GM12878 (cell line): Measurements from ENCODE around the gene ATN1. TPM values are rescaled to one million over a fixed set of nuclear protein-coding genes. Genes with fewer than 3 reads are reported as not detected.

Source experiments
- BMI1 ChIP-seq: fragments of 450-650 bp; IDR thresholded peaks from 2 replicates; pipeline ENCODE4 v1.6.1; 2016; ENCODE audit warnings: mild to moderate bottlenecking, moderate library complexity, borderline replicate concordance
- CREB1 ChIP-seq: IDR thresholded peaks from 2 replicates; pipeline ENCODE4 v1.6.1; 2012; ENCODE audit warnings: low read depth, mild to moderate bottlenecking, inconsistent platforms
- CUX1 ChIP-seq: IDR thresholded peaks from 2 replicates; pipeline ENCODE4 v1.6.1; 2012; ENCODE audit warnings: improper control_type of control experiment, low read depth, low read length; ENCODE audit not compliant: insufficient replicate concordance
- ETV6 ChIP-seq, 2 experiments: fragments of 450-650 bp in 1 of 2; IDR thresholded peaks in 1 of 2; conservative IDR thresholded peaks in 1 of 2; 2 replicates each; pipeline ENCODE4 v1.6.1; 2014; ENCODE audit warnings: antibody characterized with exemption in 1 of 2, borderline replicate concordance in 1 of 2, low read depth in 1 of 2, mild to moderate bottlenecking in 1 of 2, moderate library complexity in 1 of 2
- HDAC6 ChIP-seq: fragments of 200-600 bp; sonication (generic); IDR thresholded peaks from one replicate; pipeline ENCODE4 v1.8.0; 2017; ENCODE audit warnings: antibody characterized with exemption; ENCODE audit not compliant: unreplicated experiment
- HSF1 ChIP-seq: fragments of 150-350 bp; IDR thresholded peaks from 2 replicates; pipeline ENCODE4 v1.6.1; 2014; ENCODE audit warnings: mild to moderate bottlenecking, low read depth, low read length
- IRF5 ChIP-seq: fragments of 450-650 bp; IDR thresholded peaks from 2 replicates; pipeline ENCODE4 v1.6.1; 2017; ENCODE audit warnings: borderline replicate concordance
- PBX3 ChIP-seq: IDR thresholded peaks from 2 replicates; pipeline ENCODE4 v1.6.1; 2011; ENCODE audit warnings: mild to moderate bottlenecking, low read depth, low read length, moderate library complexity; ENCODE audit not compliant: insufficient replicate concordance
- POLR2A ChIP-seq: IDR thresholded peaks from 2 replicates; pipeline ENCODE4 v1.6.1; 2011; ENCODE audit warnings: low read depth, mild to moderate bottlenecking, low read length
- RAD51 ChIP-seq: fragments of 450-650 bp; IDR thresholded peaks from 2 replicates; pipeline ENCODE4 v1.6.1; 2016; ENCODE audit warnings: moderate library complexity, mild to moderate bottlenecking, inconsistent platforms
- SRF ChIP-seq, 2 experiments: IDR thresholded peaks; 2 replicates each; pipeline ENCODE4 v1.6.1; 2011; ENCODE audit warnings: low read depth in 2 of 2, low read length in 2 of 2, mild to moderate bottlenecking in 1 of 2, moderate library complexity in 1 of 2
- ZNF207 ChIP-seq: fragments of 450-650 bp; IDR thresholded peaks from 2 replicates; pipeline ENCODE4 v1.6.1; 2014; ENCODE audit warnings: antibody characterized with exemption, mild to moderate bottlenecking, borderline replicate concordance
- ZNF24 ChIP-seq: fragments of 450-650 bp; IDR thresholded peaks from 2 replicates; pipeline ENCODE4 v1.6.1; 2017; ENCODE audit warnings: antibody characterized with exemption, mild to moderate bottlenecking
- polyA plus RNA-seq, 11 experiments: library from polyadenylated mRNA; depleted of rRNA in 4 of 11; unstranded in 6 of 11; stranded (reverse) in 5 of 11; fragments of >200 nt; fragmentation: Nextera tagmentation in 4 of 11; fragmentation: Illumina TruSeq in 1 of 11; extraction: Ambion mirVana in 4 of 11; extraction: Trizol in 1 of 11; gene quantifications; 1 replicate in 1 of 11; 2 replicates in 10 of 11; pipeline versions ENCODE4 v1.2.1 to v1.2.3, GENCODE V29; 2011 to 2016; ENCODE audit warnings: inconsistent platforms in 2 of 11, missing spikeins in 2 of 11, low read depth in 1 of 11
- total RNA-seq, 4 experiments: library from RNA; depleted of rRNA in 3 of 4; stranded (reverse); fragments of >200 nt in 3 of 4; fragmentation: Illumina TruSeq in 1 of 4; extraction: Trizol in 1 of 4; gene quantifications; 2 replicates each; pipeline versions ENCODE4 v1.2.1 to v1.2.3, GENCODE V29; 2013 to 2021
- TF ChIP-seq, protein P1 (sequence below): fragments of 450-650 bp; IDR thresholded peaks from 2 replicates; pipeline ENCODE4 v1.6.1; 2016; ENCODE audit warnings: mild to moderate bottlenecking, moderate library complexity, borderline replicate concordance

Gene ATN1
- total and polyA plus RNA-seq, 10 of the 15 experiments (the other 5 are each of a cell fraction or from before 2014, with no cell fraction given) = 0.08 to 44.5 (median 5.0) TPM

- TF ChIP-seq, protein P1, sequence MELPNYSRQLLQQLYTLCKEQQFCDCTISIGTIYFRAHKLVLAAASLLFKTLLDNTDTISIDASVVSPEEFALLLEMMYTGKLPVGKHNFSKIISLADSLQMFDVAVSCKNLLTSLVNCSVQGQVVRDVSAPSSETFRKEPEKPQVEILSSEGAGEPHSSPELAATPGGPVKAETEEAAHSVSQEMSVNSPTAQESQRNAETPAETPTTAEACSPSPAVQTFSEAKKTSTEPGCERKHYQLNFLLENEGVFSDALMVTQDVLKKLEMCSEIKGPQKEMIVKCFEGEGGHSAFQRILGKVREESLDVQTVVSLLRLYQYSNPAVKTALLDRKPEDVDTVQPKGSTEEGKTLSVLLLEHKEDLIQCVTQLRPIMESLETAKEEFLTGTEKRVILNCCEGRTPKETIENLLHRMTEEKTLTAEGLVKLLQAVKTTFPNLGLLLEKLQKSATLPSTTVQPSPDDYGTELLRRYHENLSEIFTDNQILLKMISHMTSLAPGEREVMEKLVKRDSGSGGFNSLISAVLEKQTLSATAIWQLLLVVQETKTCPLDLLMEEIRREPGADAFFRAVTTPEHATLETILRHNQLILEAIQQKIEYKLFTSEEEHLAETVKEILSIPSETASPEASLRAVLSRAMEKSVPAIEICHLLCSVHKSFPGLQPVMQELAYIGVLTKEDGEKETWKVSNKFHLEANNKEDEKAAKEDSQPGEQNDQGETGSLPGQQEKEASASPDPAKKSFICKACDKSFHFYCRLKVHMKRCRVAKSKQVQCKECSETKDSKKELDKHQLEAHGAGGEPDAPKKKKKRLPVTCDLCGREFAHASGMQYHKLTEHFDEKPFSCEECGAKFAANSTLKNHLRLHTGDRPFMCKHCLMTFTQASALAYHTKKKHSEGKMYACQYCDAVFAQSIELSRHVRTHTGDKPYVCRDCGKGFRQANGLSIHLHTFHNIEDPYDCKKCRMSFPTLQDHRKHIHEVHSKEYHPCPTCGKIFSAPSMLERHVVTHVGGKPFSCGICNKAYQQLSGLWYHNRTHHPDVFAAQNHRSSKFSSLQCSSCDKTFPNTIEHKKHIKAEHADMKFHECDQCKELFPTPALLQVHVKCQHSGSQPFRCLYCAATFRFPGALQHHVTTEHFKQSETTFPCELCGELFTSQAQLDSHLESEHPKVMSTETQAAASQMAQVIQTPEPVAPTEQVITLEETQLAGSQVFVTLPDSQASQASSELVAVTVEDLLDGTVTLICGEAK = peak; percentile 42; the same call in 1 of the 2 replicates
- TF ChIP-seq HDAC6 (no peak), RAD51 (peak; percentile 97), IRF5 (no peak), CUX1 (peak; percentile 78), ZNF24 (no peak), POLR2A (no peak), ETV6 (conservative IDR thresholded peaks at IDR 0.05 in 1 of 2, IDR thresholded peaks at IDR 0.05 in 1 of 2; ENCODE audit: borderline replicate concordance in 1 of 2, low read depth in 1 of 2) (peak in 1 of 2 experiments; percentile 45; a peak in 2 of 4 replicates), PBX3 (peak; percentile 4), BMI1 (no peak), CREB1 (no peak), HSF1 (no peak), SRF (IDR thresholded peaks at IDR 0.05; ENCODE audit: low read depth in 2 of 2, low read length in 2 of 2) (peak in 1 of 2 experiments; percentile 76; a peak in 2 of 4 replicates), ZNF207 (peak; percentile 42; the same call in 1 of the 2 replicates)
These were observed 25.9 kb downstream of the ATN1 start (continued) for GRCh38 chr12:6953442-6954315.
